Measurements from ENCODE around the gene FOXJ3. TPM values are rescaled to one million over a fixed set of nuclear protein-coding genes. Genes with fewer than 3 reads are reported as not detected.

The FOXJ3 gene
- total RNA-seq, 1 experiment from 2014 or later: 55.3 TPM

DNA sequence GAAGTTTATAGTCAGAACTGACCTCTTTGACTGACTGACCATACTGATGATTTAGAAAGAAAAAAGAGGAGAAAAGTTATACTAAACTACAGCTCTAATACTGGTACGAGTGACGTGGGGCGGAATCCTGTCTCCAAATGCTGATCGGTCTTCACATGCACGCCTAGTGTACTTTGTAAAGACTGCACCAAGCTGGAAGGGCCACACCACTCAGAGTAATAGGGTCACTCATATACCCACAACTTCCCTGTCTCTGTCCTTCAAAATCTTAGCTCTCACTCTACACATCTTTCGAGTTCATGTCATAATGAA lies 151.1 kb downstream of the FOXJ3 start:
- H3K4me1 ChIP-seq (ENCODE audit: control insufficient read depth, insufficient read depth, low read length): no peaks in the 10 kb centered on the region
- BruUV-seq (replicated peaks): no TSS peak
- ATAC-seq (no peak), DNase-seq (ENCODE audit: low read depth, low spot score) (no peak)
- intact Hi-C loops (cut with micrococcal nuclease; ENCODE audit: unreplicated experiment): no loop called here
- TF ChIP-seq TCF7L2 (IDR thresholded peaks at IDR 0.05; ENCODE audit: low read depth, low read length) (no peak), POLR2AphosphoS5 (IDR thresholded peaks at IDR 0.05; ENCODE audit: low read depth, low read length) (no peak), CTCF (IDR thresholded peaks at IDR 0.05) (no peak)
- in situ Hi-C loops (cut with HindIII; ENCODE audit: low pct_unique_long_range_greater_than_20kb, low sequenced_read_pairs): no loop called here
- H3K27ac ChIP-seq (ENCODE audit: low read length): no peak overlapping the region
- no peak overlapping the region for H3K4me3 ChIP-seq (ENCODE audit: low read depth in 2 of 2, low read length in 2 of 2)
- ChIA-PET POLR2A (no interaction called here), CTCF (no interaction called here)
- H3K36me3 ChIP-seq (ENCODE audit: control insufficient read depth, insufficient read depth, low read length): peaks cover 22% of the 10 kb centered on the region
- no peaks in the 10 kb centered on the region for H3K9me3 ChIP-seq (ENCODE audit: control insufficient read depth, insufficient read depth, low read depth, low read length)
- H3K27me3 ChIP-seq (ENCODE audit: control insufficient read depth, insufficient read depth, low read length): no peaks in the 10 kb centered on the region

DNA sequence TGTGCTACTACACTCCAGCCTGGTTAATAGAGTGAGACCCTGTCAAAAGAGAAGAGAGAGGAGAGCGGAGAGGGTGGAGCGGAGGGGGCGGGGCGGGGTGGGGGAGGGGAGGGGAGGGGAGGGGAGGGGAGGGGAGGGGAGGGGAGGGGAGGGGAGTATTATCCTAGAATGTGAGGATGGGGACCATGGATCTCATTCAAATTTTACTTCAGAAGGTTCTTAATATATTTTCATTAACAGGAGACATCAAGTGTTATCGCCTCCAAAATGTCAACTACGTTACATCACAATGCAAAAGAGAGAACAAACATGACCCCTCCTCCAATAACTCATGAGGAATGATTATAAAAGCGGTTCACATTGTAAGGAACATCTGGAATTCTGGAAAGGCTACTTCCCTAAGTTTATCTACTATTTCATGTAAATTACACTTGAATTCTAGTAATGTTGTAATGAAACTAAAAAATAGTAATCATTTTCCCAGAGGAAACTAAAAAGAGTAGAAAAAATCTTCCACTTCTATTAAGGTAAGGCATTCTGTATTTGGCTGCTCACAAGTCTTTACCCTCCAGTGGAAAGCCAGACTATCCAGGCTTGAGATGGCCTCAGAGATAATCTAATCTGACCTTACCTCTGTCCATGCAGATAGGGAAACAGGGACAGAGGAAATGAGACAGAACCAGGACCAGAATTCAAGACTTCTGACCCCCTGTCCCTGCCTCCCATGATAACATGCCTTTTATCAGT lies 151.7 kb downstream of the FOXJ3 start:
- no peak for ATAC-seq
- CTCF ChIA-PET: no interaction called here
- peaks cover 17% of the 10 kb centered on the region for H3K36me3 ChIP-seq (ENCODE audit: control insufficient read depth, insufficient read depth, low read length)

More for the DNA sequence above, 151.7 kb downstream of the FOXJ3 start:
- no peak for DNase-seq (ENCODE audit: low read depth, low spot score)
- H3K27ac ChIP-seq (ENCODE audit: low read length): no peak overlapping the region
- intact Hi-C loops (cut with micrococcal nuclease; ENCODE audit: unreplicated experiment) (no loop called here), in situ Hi-C loops (cut with HindIII; ENCODE audit: low pct_unique_long_range_greater_than_20kb, low sequenced_read_pairs) (no loop called here)
- no peaks in the 10 kb centered on the region for H3K9me3 ChIP-seq (ENCODE audit: control insufficient read depth, insufficient read depth, low read depth, low read length)
- no peaks in the 10 kb centered on the region for H3K4me1 ChIP-seq (ENCODE audit: control insufficient read depth, insufficient read depth, low read length)
- no peak overlapping the region for H3K4me3 ChIP-seq (ENCODE audit: low read depth in 2 of 2, low read length in 2 of 2)
- POLR2A ChIA-PET: no interaction called here
- no peaks in the 10 kb centered on the region for H3K27me3 ChIP-seq (ENCODE audit: control insufficient read depth, insufficient read depth, low read length)
- BruUV-seq (replicated peaks): no TSS peak
- no peak for TF ChIP-seq TCF7L2 (IDR thresholded peaks at IDR 0.05; ENCODE audit: low read depth, low read length)
- TF ChIP-seq, protein P1, sequence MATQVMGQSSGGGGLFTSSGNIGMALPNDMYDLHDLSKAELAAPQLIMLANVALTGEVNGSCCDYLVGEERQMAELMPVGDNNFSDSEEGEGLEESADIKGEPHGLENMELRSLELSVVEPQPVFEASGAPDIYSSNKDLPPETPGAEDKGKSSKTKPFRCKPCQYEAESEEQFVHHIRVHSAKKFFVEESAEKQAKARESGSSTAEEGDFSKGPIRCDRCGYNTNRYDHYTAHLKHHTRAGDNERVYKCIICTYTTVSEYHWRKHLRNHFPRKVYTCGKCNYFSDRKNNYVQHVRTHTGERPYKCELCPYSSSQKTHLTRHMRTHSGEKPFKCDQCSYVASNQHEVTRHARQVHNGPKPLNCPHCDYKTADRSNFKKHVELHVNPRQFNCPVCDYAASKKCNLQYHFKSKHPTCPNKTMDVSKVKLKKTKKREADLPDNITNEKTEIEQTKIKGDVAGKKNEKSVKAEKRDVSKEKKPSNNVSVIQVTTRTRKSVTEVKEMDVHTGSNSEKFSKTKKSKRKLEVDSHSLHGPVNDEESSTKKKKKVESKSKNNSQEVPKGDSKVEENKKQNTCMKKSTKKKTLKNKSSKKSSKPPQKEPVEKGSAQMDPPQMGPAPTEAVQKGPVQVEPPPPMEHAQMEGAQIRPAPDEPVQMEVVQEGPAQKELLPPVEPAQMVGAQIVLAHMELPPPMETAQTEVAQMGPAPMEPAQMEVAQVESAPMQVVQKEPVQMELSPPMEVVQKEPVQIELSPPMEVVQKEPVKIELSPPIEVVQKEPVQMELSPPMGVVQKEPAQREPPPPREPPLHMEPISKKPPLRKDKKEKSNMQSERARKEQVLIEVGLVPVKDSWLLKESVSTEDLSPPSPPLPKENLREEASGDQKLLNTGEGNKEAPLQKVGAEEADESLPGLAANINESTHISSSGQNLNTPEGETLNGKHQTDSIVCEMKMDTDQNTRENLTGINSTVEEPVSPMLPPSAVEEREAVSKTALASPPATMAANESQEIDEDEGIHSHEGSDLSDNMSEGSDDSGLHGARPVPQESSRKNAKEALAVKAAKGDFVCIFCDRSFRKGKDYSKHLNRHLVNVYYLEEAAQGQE (IDR thresholded peaks at IDR 0.05; ENCODE audit: insufficient read depth in 1 of 2, low read depth in 2 of 2, low read length in 1 of 2): no peak
- TF ChIP-seq SIN3A (IDR thresholded peaks at IDR 0.05; ENCODE audit: borderline replicate concordance, insufficient read depth, low read depth, low read length): no peak
- no peak for TF ChIP-seq CTCF (IDR thresholded peaks at IDR 0.05)
- no peak for TF ChIP-seq POLR2AphosphoS5 (IDR thresholded peaks at IDR 0.05; ENCODE audit: low read depth, low read length)
